ENCODE measurements around the gene IL1F10. TPM values are rescaled to one million over a fixed set of nuclear protein-coding genes. Genes with fewer than 3 reads are reported as not detected.

IL1F10 gene
- total RNA-seq, 1 experiment from 2014 or later, result not detected

DNA sequence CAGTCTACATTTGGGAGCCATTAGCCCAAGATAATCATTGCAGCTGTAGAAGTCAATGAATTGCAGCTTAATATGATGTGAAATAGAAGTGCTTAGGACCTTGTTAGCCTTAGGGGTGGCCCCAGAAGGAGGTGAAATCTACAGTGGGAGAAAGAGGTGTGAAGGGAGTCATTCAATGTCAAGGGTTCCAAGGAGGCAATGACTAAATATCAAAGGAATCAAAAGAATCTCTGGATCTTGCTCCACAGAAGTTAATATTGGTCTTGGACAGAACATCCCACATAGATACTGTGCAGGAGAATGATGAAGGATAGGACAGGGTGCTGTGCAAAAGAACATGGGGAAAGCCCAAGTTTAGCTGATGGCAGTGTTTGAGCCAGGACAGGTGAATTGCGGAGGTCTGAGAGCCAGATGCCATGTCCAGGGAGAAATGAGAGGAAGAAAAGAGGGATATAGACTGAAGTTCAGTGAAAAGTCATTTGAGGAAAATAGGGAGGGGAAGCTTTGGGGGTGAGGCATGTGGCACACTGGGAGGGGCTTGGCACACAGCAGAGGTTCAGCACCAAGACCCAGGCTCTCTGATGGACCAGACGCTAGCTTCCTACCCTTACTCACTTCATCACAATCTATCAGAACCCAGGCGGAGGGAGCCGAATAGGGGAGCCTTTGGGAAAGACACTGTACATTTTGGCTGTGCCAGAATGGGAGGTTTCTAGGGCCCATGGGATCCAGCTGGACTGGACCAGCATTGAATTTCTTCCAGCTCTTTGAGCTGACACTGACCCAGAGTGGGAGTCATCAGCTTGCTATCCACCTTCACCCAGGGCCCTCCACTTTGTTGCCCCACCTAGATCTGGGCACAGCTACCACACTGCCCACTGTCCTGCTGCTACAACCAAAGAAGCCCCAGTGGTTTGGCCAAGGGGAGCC is 2.2 kb downstream of the IL1F10 start:
- WGBS (ENCODE audit: extremely low coverage, insufficient read length, low lambda C conversion rate), result no CpG with 5 or more reads among the region's 4 CpGs
- Histone ChIP-seq H2BK15ac (ENCODE audit: low read depth, low read length) (no peak overlapping the region), H4K20me1 (ENCODE audit: control insufficient read depth, insufficient read depth, insufficient read length) (no peaks in the 10 kb centered on the region), H2BK120ac (ENCODE audit: low read depth, low read length, poor library complexity, severe bottlenecking) (no peak overlapping the region), H4K8ac (replicated peaks; ENCODE audit: insufficient read length, low read depth, low read length) (no peak overlapping the region), H3K27me3 (ENCODE audit: insufficient read depth, low read length) (no peaks in the 10 kb centered on the region), H3K27ac (ENCODE audit: insufficient read length, low read depth, low read length) (no peak overlapping the region), H2AK5ac (ENCODE audit: insufficient read length, low read length) (no peak overlapping the region), H3K79me2 (ENCODE audit: insufficient read depth, low read length) (no peaks in the 10 kb centered on the region), H3K56ac (ENCODE audit: insufficient read length, low read depth, low read length) (no peak overlapping the region), H3K4ac (ENCODE audit: low read depth, low read length) (no peak overlapping the region), H4K91ac (ENCODE audit: insufficient read length, low read depth, low read length) (no peak overlapping the region), H2BK12ac (ENCODE audit: insufficient read length, low read depth, low read length) (no peak overlapping the region), H4K5ac (ENCODE audit: insufficient read length, low read depth, low read length) (no peak overlapping the region), H3K4me1 (ENCODE audit: insufficient read depth, low read length) (no peaks in the 10 kb centered on the region), H2BK20ac (ENCODE audit: low read depth, low read length, poor library complexity, severe bottlenecking) (no peak overlapping the region), H2AFZ (ENCODE audit: low read length) (no peak overlapping the region), H3T11ph (ENCODE audit: low read length) (no peak overlapping the region), H3K4me2 (ENCODE audit: insufficient read depth, insufficient read length, low read length) (no peak overlapping the region), H3K23ac (ENCODE audit: insufficient read length, low read depth, low read length) (no peak overlapping the region), H3K23me2 (ENCODE audit: insufficient read length, low read depth, low read length, poor library complexity, severe bottlenecking) (no peaks in the 10 kb centered on the region), H3K9ac (ENCODE audit: extremely low read depth, insufficient read length, low read length) (no peak overlapping the region), H3K14ac (ENCODE audit: insufficient read depth, low read length) (no peak overlapping the region), H3K79me1 (ENCODE audit: insufficient read depth, low read depth, low read length, poor library complexity, severe bottlenecking) (no peaks in the 10 kb centered on the region), H2BK5ac (ENCODE audit: insufficient read length, low read length) (no peak overlapping the region), H3K18ac (ENCODE audit: insufficient read length, low read depth, low read length) (no peak overlapping the region), H3K9me3 (ENCODE audit: control insufficient read depth, low read depth, low read length) (no peaks in the 10 kb centered on the region)
- no peak overlapping the region for H3K4me3 Mint-ChIP-seq
- TF ChIP-seq, protein P1, sequence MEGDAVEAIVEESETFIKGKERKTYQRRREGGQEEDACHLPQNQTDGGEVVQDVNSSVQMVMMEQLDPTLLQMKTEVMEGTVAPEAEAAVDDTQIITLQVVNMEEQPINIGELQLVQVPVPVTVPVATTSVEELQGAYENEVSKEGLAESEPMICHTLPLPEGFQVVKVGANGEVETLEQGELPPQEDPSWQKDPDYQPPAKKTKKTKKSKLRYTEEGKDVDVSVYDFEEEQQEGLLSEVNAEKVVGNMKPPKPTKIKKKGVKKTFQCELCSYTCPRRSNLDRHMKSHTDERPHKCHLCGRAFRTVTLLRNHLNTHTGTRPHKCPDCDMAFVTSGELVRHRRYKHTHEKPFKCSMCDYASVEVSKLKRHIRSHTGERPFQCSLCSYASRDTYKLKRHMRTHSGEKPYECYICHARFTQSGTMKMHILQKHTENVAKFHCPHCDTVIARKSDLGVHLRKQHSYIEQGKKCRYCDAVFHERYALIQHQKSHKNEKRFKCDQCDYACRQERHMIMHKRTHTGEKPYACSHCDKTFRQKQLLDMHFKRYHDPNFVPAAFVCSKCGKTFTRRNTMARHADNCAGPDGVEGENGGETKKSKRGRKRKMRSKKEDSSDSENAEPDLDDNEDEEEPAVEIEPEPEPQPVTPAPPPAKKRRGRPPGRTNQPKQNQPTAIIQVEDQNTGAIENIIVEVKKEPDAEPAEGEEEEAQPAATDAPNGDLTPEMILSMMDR (conservative IDR thresholded peaks at IDR 0.05), result no peak
- H3K9me3 Mint-ChIP-seq, result peaks cover 8 to 19% of the 10 kb centered on the region in 2 experiments; a peak in 4 of 5 replicates
- no peaks in the 10 kb centered on the region for H3K36me3 Mint-ChIP-seq (ENCODE audit: insufficient read depth in 1 of 3, low read depth in 3 of 3)
- H3K27ac Mint-ChIP-seq, result no peak overlapping the region
- peaks cover 48% of the 10 kb centered on the region for H3K27me3 Mint-ChIP-seq (ENCODE audit: low read depth)
- H3K4me1 Mint-ChIP-seq, result 0 out of 4 replicates have a peak, but pooled peaks cover 0 to 3% of the 10 kb centered on the region in 2 experiments
- no peak for DNase-seq
